OCI-LY3 (cell line): ENCODE results near the gene SLC23A3.

ENCODE experiments used
- H2AFZ ChIP-seq: fragments of 200-600, 300-600 bp; shearing (Covaris generic); 2 replicates; pipeline ENCODE4 v1.6.0; 2014; ENCODE audit warnings: antibody characterized with exemption, low read depth, low read length
- H3K27ac ChIP-seq: fragments of 200-600, 300-600 bp; sonication (generic); 2 replicates; pipeline ENCODE4 v1.5.1; 2014; ENCODE audit warnings: mild to moderate bottlenecking, low read length, moderate library complexity, mixed read lengths
- H3K27me3 ChIP-seq: fragments of 200-600, 300-600 bp; sonication (generic); 2 replicates; pipeline ENCODE4 v1.6.1; 2014; ENCODE audit warnings: low read depth, low read length, mixed read lengths
- H3K36me3 ChIP-seq: fragments of 200-600, 300-600 bp; sonication (generic); replicated peaks from 2 replicates; pipeline ENCODE3; 2014; ENCODE audit warnings: low read depth, low read length, mixed read lengths
- H3K4me1 ChIP-seq: fragments of 300-600, 200-600 bp; sonication (generic); 2 replicates; pipeline ENCODE4 v1.6.1; 2014; ENCODE audit warnings: low read length, mixed read lengths
- H3K4me2 ChIP-seq: fragments of 200-600, 300-600 bp; sonication (generic); 2 replicates; pipeline ENCODE4 v1.6.1; 2014; ENCODE audit warnings: low read length, mixed read lengths
- H3K4me3 ChIP-seq: fragments of 300-600, 200-600 bp; sonication (generic); 2 replicates; pipeline ENCODE4 v1.5.1; 2014; ENCODE audit warnings: antibody characterized with exemption, mild to moderate bottlenecking, low read length, moderate library complexity
- H3K79me2 ChIP-seq: fragments of 300-600, 200-600 bp; shearing (Covaris generic); 2 replicates; pipeline ENCODE4 v1.6.1; 2014; ENCODE audit warnings: mild to moderate bottlenecking, low read length, mixed read lengths
- H3K9ac ChIP-seq: fragments of 300-600, 200-600 bp; shearing (Covaris generic); 2 replicates; pipeline ENCODE4 v1.6.0; 2014; ENCODE audit warnings: mild to moderate bottlenecking, low read length, moderate library complexity
- H3K9me3 ChIP-seq: fragments of 200-600, 300-600 bp; shearing (Covaris generic); 2 replicates; pipeline ENCODE4 v1.6.1; 2014; ENCODE audit warnings: low read length, mixed read lengths; ENCODE audit not compliant: insufficient read depth
- H4K20me1 ChIP-seq: fragments of 200-600, 300-600 bp; sonication (generic); 2 replicates; pipeline ENCODE4 v1.6.1; 2016; ENCODE audit warnings: low read length, mixed read lengths; ENCODE audit not compliant: insufficient read depth
- CTCF ChIP-seq: fragments of 200-600, 300-600 bp; sonication (generic); IDR thresholded peaks from 2 replicates; pipeline ENCODE4 v1.5.1; 2014; ENCODE audit warnings: antibody characterized with exemption, low read length, low read depth
- EZH2phosphoT487 ChIP-seq: fragments of 200-600 bp; shearing (Covaris generic); IDR thresholded peaks from 2 replicates; pipeline ENCODE4 v1.6.1; 2018; ENCODE audit warnings: antibody characterized with exemption, mixed run types, low read depth

The SLC23A3 gene

DNA sequence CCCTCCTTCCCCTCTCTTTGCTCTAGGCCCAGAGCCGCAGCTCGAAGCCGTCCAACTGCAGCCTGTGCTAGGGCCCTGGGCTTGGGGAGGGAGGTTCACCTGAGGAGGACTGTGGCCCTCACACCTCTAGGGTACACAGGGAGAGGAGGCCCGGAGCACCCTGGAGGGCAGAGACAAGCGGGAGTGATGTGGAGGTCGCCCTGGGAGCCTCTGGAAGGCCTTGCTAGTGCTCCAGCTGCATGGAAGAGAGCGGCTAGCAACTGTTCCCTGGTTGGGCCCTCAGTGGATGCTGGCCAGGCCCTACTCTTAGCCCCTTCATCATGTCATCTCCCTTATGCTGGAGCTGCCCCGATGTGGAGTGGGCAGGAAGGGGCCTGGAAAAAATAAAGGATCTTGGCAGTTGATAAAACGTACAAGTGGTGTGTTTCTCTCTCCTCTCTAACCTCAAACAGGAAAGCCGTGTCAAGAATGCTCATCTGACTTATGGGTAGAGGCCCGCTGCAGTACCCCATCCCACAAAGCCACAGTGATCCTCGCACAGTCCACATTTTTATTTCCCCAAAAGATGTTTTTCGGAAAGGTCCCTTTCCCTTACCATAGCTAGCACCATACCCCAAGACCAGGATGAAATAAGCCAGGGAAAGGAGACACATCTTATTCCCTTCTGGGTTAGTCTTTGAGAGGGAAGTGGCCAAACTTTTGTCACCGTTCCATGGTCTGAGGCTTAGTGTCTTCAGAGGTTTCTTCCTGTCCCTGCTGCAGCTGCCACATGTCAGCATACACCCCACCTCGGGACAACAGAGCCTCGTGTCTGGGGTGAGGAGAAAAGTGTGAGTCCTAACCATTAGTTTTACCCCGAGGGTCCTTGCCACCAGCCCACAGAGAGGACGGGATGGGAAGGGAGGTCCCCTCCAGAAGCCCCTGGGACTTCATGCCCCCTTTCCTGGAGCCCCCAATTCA, 39.7 kb upstream of the SLC23A3 start:
- Histone ChIP-seq H3K36me3 (no peaks in the 10 kb centered on the region), H3K79me2 (no peaks in the 10 kb centered on the region), H3K27ac (no peak overlapping the region), H3K9me3 (no peaks in the 10 kb centered on the region), H3K9ac (no peak overlapping the region), H3K4me3 (no peak overlapping the region), H3K4me1 (peaks cover 7% of the 10 kb centered on the region), H3K4me2 (no peak overlapping the region), H3K27me3 (no peaks in the 10 kb centered on the region), H2AFZ (no peak overlapping the region), H4K20me1 (no peaks in the 10 kb centered on the region)
- TF ChIP-seq EZH2phosphoT487, result no peak
- TF ChIP-seq CTCF, result no peak

DNA sequence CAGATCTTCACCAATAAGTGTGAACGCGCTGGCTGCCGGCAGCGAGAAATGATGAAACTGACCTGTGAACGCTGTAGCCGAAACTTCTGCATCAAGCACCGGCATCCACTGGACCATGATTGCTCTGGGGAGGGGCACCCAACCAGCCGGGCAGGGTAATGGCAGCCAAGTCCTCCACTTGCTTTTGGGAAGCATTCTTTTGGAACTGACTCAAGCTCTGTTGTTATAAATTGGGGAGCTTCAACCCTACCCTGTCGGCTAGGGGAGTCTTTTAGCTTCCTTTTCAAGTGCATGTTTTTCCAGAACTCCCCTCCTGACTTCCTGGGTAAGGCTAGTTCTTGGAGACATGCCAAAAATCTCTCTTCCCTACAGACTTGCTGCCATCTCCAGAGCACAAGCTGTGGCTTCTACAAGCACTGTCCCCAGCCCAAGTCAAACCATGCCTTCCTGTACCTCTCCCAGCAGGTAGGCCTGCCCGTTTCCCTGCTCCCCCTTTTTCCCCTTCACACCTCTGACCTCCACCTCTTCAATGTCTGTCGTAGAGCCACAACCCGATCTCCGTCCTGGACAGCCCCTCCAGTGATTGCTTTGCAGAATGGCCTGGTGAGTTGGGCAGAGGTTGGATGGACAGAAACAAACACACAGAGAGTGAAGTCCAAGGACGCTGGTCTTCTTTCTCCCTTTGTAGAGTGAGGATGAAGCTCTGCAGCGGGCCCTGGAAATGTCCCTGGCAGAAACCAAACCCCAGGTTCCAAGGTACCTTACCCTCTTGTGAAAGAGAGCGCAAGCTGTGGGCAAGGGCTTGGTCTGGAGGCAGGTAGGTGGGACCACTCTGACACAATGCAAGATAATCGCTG, 38.3 kb upstream of the SLC23A3 start:
- Histone ChIP-seq H2AFZ (no peak overlapping the region), H3K27me3 (no peaks in the 10 kb centered on the region), H3K9ac (no peak overlapping the region), H3K4me2 (peak overlapping the region; percentile 95), H3K36me3 (no peaks in the 10 kb centered on the region), H3K79me2 (no peaks in the 10 kb centered on the region), H3K4me3 (peak overlapping the region; percentile 91; the same call in 1 of the 2 replicates), H4K20me1 (no peaks in the 10 kb centered on the region), H3K27ac (no peak overlapping the region), H3K9me3 (no peaks in the 10 kb centered on the region), H3K4me1 (peaks cover 7% of the 10 kb centered on the region)
- TF ChIP-seq EZH2phosphoT487, result no peak
- TF ChIP-seq CTCF, result no peak

- no peaks in the 10 kb centered on the region for H4K20me1 ChIP-seq
- peak overlapping the region; percentile 95 for H3K4me2 ChIP-seq
- H3K9ac ChIP-seq, result peak overlapping the region; percentile 86
- no peaks in the 10 kb centered on the region for H3K9me3 ChIP-seq
- no peaks in the 10 kb centered on the region for H3K36me3 ChIP-seq
- H3K4me1 ChIP-seq, result peaks cover 7% of the 10 kb centered on the region
- TF ChIP-seq CTCF (no peak), EZH2phosphoT487 (no peak)
- H3K27ac ChIP-seq, result peak overlapping the region; percentile 67
- peak overlapping the region; percentile 91 for H3K4me3 ChIP-seq
- H3K27me3 ChIP-seq, result no peaks in the 10 kb centered on the region
- no peaks in the 10 kb centered on the region for H3K79me2 ChIP-seq
- H2AFZ ChIP-seq, result no peak overlapping the region
Observed at GRCh38 chr2:219207134-219207883, 37.5 kb upstream of the SLC23A3 start.
